Cardiac fibroblast (primary cell): ENCODE results near the gene IL17RC.
"Not testable (repeated sequence)": the region's sequence is repeated elsewhere in the genome, so short reads cannot be mapped to it uniquely, and the experiment has no call there.

ENCODE experiments used
- DNase-seq, 2 donors: peaks; one replicate each; pipeline versions ENCODE4 v3.0.0 to v3.0.0-alpha.2; 2010; ENCODE audit warnings: low read depth in 2 of 2
- H3K4me3 ChIP-seq, 2 donors: replicated peaks in 1 of 2; 1 replicate in 1 of 2; 2 replicates in 1 of 2; pipeline ENCODE4 v1.5.1; 2011; ENCODE audit warnings: low read depth in 2 of 2, low read length in 2 of 2, mild to moderate bottlenecking in 2 of 2, moderate library complexity in 1 of 2
- TF ChIP-seq, protein P1 (sequence below): IDR thresholded peaks from one replicate; pipeline ENCODE4 v1.5.1; 2011; ENCODE audit warnings: low read depth, mild to moderate bottlenecking, low read length, inconsistent platforms

The IL17RC gene

DNA sequence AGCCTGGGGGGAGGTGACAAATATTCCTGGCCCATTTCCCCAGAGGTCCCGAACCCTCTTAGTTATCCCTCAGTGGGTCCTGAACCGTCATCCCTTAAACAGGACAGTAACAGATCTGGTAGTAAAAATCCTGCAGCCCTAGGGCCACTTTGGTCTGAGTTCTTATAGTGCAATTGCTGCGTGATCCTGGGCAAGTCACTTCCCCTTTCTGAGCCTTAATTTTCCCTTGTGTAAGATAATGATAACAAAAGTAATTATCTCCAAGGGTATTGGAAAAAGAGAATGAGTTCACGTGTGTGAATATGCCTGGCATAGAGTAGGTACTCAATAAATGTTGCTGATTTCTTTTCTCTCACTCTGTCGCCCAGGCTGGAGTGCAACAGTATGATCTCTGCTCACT is 29.4 kb upstream of the IL17RC start:
- TF ChIP-seq, protein P1, sequence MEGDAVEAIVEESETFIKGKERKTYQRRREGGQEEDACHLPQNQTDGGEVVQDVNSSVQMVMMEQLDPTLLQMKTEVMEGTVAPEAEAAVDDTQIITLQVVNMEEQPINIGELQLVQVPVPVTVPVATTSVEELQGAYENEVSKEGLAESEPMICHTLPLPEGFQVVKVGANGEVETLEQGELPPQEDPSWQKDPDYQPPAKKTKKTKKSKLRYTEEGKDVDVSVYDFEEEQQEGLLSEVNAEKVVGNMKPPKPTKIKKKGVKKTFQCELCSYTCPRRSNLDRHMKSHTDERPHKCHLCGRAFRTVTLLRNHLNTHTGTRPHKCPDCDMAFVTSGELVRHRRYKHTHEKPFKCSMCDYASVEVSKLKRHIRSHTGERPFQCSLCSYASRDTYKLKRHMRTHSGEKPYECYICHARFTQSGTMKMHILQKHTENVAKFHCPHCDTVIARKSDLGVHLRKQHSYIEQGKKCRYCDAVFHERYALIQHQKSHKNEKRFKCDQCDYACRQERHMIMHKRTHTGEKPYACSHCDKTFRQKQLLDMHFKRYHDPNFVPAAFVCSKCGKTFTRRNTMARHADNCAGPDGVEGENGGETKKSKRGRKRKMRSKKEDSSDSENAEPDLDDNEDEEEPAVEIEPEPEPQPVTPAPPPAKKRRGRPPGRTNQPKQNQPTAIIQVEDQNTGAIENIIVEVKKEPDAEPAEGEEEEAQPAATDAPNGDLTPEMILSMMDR: no peak
- DNase-seq: no peak
- no peak overlapping the region for H3K4me3 ChIP-seq

DNA sequence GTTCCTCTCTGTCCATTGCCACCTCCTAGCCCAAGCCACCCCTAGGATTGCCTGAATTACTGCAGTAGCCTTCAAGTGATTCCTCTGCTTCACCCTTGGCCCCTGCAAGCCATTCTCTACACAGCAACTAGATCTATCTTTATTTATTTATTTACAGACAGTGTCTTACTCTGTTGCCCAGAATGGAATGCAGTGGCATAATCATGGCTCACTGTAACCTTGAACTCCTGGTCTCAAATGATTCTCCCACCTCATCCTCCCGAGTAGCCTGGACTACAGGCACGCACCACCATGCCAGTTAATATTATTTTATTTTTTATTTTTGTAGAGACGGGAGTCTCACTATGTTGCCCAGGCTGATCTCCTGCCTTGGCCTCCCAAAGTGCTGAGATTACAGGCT is 28.4 kb upstream of the IL17RC start:
- no peak overlapping the region for H3K4me3 ChIP-seq
- TF ChIP-seq, protein P1: no peak
- no peak for DNase-seq

DNA sequence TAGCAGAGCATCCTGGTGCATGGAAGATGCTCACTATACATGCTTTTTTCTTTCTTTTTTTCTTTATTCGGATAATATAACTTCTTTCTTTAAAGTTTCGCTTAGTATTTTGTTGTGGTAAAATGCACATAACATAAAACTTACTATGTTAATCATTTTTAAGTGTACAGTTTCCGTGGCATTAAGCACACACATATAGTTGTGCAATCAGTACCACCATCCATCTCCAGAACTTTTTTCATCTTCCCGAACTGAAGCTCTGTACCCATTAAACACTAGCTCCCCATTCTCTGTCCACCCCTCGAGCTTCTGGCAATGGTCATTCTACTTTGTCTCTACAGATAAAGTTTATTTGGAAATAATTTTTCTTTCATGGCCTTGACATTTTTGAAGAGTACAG is 27.5 kb upstream of the IL17RC start:
- TF ChIP-seq, protein P1: no peak
- no peak for DNase-seq
- H3K4me3 ChIP-seq: no peak overlapping the region

DNA sequence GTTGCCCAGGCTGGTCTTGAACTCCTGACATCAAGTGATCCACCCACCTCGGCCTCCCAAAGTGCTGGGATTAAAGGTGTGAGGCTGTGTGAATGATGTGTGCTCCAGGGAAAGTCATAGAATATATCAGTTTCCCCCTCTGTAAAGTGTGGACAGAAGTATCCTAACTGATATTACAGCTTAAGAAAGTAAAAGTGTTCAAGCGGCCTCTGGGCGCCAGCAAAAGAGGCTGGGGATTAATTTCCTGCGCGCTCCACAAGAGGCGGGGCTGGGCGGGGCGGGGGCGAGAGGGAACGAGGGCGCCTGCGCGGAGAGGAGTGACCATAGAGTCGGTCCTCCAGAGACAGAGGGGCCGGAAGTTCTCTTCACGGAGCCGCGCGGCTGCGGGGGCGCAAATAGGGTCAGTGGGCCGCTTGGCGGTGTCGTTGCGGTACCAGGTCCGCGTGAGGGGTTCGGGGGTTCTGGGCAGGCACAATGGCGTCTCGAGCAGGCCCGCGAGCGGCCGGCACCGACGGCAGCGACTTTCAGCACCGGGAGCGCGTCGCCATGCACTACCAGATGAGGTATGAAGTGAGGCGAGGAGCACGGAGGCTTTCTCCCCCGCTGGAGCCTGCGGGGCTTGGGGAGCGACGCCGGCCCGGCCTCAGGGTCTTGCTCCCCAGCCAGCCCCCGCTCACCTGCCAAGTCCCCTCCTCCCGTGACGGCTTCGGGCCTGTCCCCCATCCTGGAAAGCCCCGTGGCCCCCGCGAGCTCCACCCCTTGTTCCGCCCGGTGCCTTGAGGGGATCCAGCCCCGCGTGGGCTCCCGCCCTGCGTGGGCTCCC is 26.4 kb upstream of the IL17RC start, which contains the start of gene JAGN1:
Gene JAGN1 (plus strand): TSS at position 362 of the 823 bp plus-strand sequence. CDS start 113 bp downstream, at position 475.
- TF ChIP-seq, protein P1: no peak
- H3K4me3 ChIP-seq: peak within 1 kb of the TSS; percentile 95

DNA sequence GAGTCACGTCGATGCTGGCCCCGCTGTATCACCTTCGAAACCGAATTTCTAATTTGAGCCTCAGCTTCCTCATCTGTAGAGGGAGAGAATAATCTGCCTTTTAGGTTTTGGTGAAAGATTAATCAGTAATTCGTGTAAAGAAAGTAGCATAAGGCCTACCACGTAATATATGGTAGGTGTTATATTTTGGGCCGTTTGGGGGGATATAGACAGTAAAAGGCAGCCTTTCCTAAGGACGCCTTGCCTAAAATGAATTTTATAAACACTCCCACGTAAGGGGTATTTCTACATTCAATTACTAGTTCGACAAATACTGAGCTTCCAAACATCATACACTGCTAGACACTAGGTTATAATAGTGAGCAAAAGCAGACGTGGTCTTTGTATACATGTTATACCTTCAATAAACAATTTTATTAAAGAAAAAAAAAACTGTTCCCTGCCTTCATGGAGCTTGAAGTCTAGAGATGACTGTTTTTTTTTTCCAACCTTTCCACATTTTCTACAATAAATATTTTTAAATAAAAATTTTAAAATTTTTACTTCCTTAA is 25.8 kb upstream of the IL17RC start:
- peak overlapping the region; percentile 95 for H3K4me3 ChIP-seq
- TF ChIP-seq, protein P1: no peak
- no peak for DNase-seq

More for the DNA sequence above, 26.4 kb upstream of the IL17RC start, which contains the start of gene JAGN1:
- peak; percentile 93 for DNase-seq

DNA sequence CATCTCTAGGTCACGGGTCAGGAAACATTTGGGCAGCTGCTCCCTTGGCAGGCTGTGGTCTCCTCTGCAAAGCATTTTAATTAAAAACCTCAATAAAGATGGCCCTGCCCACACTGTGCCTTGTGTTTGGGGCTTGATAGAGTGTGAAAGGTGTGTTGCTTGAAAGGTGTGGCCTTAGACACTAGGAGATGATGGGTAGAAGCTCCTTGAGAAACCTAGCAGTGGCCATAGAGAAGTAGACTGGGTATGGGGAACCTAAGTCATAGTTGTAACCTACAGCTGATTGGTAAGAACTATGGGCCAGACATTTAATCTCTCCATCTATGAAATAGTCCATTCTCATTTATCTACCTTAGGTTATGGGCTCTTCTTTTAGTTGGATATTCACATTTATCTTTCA is 23.2 kb upstream of the IL17RC start:
- no peak overlapping the region for H3K4me3 ChIP-seq
- TF ChIP-seq, protein P1: no peak
- DNase-seq: no peak

DNA sequence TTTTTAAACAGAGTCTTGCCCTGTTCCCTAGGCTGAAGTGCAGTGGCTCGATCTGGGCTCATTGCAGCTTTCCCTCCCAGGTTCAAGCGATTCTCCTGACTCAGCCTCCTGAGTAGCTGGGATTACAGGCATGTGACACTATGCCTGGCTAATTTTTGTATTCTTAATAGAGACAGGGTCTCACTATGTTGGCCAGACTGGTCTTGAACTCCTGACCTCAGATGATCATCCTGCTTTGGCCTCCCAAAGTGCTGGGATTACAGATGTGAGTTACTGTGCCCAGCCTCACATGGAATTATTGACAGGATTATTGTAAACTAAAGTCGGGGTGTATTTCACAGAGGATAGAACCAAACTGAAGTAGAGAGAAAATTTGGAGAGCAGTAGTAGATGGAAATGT is 21.2 kb upstream of the IL17RC start:
- DNase-seq, H3K4me3 ChIP-seq: not testable (repeated sequence)

DNA sequence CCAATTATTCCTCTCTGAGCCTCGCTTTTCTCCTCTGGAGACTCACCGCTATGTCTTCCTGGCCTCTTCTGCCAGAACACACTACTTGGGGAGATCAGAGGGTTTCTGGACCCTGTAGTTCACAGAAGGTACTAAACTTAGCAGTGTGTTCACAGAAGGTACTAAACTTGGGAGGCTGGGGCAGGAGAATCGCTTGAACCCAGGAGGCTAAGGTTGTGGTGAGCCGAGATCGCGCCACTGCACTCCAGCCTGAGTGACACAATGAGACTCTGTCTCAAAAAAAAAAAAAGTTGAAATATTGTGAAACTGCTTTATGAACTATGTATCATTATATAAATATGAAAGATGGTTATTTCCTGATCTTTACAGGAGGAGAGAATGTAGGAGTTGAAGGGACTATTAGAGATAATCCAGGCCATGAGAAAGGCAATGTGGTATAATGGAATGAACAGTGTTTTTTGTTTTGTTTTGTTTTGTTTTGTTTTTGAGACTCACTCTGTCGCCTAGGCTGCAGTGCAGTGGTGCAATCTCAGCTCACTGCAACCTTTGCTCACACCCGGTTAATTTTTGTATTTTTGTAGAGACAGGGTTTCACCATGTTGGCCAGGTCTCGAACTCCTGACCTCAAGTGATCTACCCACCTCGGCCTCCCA is 20.0 kb upstream of the IL17RC start:
- peak; percentile 52 to 81 for DNase-seq
- H3K4me3 ChIP-seq: not testable (repeated sequence)
